Erythroblast (primary cell): ENCODE data around the gene NEFH.

ENCODE experiments used
- GATA1 ChIP-seq: IDR thresholded peaks from 2 replicates; pipeline ENCODE4 v1.6.1; 2011; ENCODE audit warnings: low read depth, mild to moderate bottlenecking, control low read depth, low read length, moderate library complexity
- POLR2A ChIP-seq: IDR thresholded peaks from 2 replicates; pipeline ENCODE4 v1.6.1; 2011; ENCODE audit warnings: mild to moderate bottlenecking, low read length

DNA sequence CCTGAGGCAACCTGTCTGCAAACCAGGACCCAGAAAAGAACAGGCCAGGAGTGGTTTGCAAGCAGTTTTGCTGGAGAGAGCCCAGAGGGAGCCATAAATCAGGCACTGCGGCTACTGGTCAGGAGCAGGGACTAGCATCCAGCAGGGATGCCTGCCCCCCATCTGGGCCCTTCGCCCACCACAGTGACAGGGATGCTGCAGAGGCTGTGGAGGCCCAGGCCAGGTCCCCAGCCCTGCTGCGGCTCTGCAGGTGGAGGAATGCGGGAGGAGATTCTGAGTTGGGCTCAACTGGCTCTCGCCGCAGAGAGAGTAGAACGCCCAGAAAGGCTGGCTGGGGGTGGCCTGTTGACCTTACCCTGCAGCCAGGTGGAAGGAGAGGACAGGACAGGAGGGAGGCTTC, 16.4 kb upstream of the NEFH start:
- no peak for TF ChIP-seq POLR2A
- no peak for TF ChIP-seq GATA1
